Measurements from ENCODE around the gene SLC24A5.

The SLC24A5 gene

GRCh38 chr15:48190932-48191573 lies 70.3 kb downstream of the SLC24A5 start:
- DNase-seq (ENCODE audit: low read depth in 3 of 3) = peak in 1 of 3 experiments; percentile 21

GRCh38 chr15:48191574-48192225 lies 70.9 kb downstream of the SLC24A5 start, which contains the start of gene CTXN2:
TSS of gene CTXN2 (plus strand) at chr15:48191665. CDS start at chr15:48201301, 9,636 bp downstream.
- no peak for DNase-seq (ENCODE audit: low read depth in 3 of 3)
